Osteocyte (in vitro differentiated cells): Measurements from ENCODE around the gene RASAL2. TPM values are rescaled to one million over a fixed set of nuclear protein-coding genes. Genes with fewer than 3 reads are reported as not detected.
"Not testable (repeated sequence)": the region's sequence is repeated elsewhere in the genome, so short reads cannot be mapped to it uniquely, and the experiment has no call there.

Experiments used
- DNase-seq: peaks from one replicate; pipeline ENCODE4 v3.0.0; 2021; ENCODE audit warnings: mixed read lengths; ENCODE audit not compliant: unreplicated experiment; ENCODE audit errors: extremely low spot score
- H3K27ac Mint-ChIP-seq: one replicate; pipeline ENCODE4 v1.8.0; 2021; ENCODE audit warnings: mild to moderate bottlenecking, mixed read lengths; ENCODE audit not compliant: unreplicated experiment
- H3K27me3 Mint-ChIP-seq: one replicate; pipeline ENCODE4 v1.8.0; 2021; ENCODE audit warnings: mixed read lengths; ENCODE audit not compliant: unreplicated experiment
- H3K36me3 Mint-ChIP-seq: one replicate; pipeline ENCODE4 v1.8.0; 2021; ENCODE audit warnings: mixed read lengths; ENCODE audit not compliant: unreplicated experiment
- H3K4me1 Mint-ChIP-seq: one replicate; pipeline ENCODE4 v1.8.0; 2021; ENCODE audit warnings: mixed read lengths; ENCODE audit not compliant: unreplicated experiment
- H3K4me3 Mint-ChIP-seq: one replicate; pipeline ENCODE4 v1.8.0; 2021; ENCODE audit warnings: mild to moderate bottlenecking, moderate library complexity, mixed read lengths; ENCODE audit not compliant: unreplicated experiment
- H3K9me3 Mint-ChIP-seq: one replicate; pipeline ENCODE4 v1.8.0; 2021; ENCODE audit warnings: mixed read lengths; ENCODE audit not compliant: unreplicated experiment
- total RNA-seq: library from RNA; stranded (reverse); gene quantifications from 2 replicates; pipeline ENCODE4 v1.2.1, GENCODE V29; 2021
- TF ChIP-seq, protein P1 (sequence below): fragments of 200-600 bp; sonication (generic); IDR thresholded peaks from 2 replicates; pipeline ENCODE4 v1.5.0; 2021; ENCODE audit warnings: antibody characterized with exemption, mild to moderate bottlenecking, moderate library complexity

The RASAL2 gene
- total RNA-seq, 1 donor from 2014 or later = 34.2 TPM

GRCh38 chr1:178086294-178086693 lies 7.6 kb upstream of the RASAL2 start:
- Mint-ChIP-seq H3K9me3 (no peaks in the 10 kb centered on the region), H3K27ac (no peak overlapping the region), H3K27me3 (no peaks in the 10 kb centered on the region), H3K4me3 (no peak overlapping the region), H3K36me3 (no peaks in the 10 kb centered on the region), H3K4me1 (peaks cover 18% of the 10 kb centered on the region)
- no peak for DNase-seq
- TF ChIP-seq, protein P1, sequence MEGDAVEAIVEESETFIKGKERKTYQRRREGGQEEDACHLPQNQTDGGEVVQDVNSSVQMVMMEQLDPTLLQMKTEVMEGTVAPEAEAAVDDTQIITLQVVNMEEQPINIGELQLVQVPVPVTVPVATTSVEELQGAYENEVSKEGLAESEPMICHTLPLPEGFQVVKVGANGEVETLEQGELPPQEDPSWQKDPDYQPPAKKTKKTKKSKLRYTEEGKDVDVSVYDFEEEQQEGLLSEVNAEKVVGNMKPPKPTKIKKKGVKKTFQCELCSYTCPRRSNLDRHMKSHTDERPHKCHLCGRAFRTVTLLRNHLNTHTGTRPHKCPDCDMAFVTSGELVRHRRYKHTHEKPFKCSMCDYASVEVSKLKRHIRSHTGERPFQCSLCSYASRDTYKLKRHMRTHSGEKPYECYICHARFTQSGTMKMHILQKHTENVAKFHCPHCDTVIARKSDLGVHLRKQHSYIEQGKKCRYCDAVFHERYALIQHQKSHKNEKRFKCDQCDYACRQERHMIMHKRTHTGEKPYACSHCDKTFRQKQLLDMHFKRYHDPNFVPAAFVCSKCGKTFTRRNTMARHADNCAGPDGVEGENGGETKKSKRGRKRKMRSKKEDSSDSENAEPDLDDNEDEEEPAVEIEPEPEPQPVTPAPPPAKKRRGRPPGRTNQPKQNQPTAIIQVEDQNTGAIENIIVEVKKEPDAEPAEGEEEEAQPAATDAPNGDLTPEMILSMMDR = no peak

GRCh38 chr1:178086766-178087165 lies 7.1 kb upstream of the RASAL2 start:
- no peak for DNase-seq
- H3K4me1 Mint-ChIP-seq = peaks cover 22% of the 10 kb centered on the region
- H3K36me3 Mint-ChIP-seq = no peaks in the 10 kb centered on the region
- TF ChIP-seq, protein P1 = no peak
- H3K27me3 Mint-ChIP-seq = no peaks in the 10 kb centered on the region
- H3K9me3 Mint-ChIP-seq = no peaks in the 10 kb centered on the region
- H3K4me3 Mint-ChIP-seq = no peak overlapping the region
- H3K27ac Mint-ChIP-seq = no peak overlapping the region

DNA sequence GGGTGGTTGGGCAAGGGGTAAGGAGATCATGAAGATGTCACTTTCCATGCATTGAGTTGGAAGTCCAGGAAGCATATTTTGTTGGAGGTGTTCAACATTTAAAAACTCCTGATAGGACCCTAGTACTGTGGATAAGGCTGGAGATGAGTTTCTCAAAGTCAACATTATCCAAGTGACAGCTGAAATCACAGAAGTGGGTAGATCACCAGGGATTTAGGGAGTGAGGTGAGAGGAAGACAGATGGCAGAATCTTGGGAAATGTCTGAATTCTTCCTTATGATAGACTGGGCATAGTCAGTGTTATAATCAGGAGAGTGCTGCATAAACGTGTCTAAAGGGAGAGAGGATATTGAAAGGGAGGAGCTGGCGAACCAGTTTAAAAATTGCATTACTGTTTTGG lies 5.3 kb upstream of the RASAL2 start:
- no peak for DNase-seq
- Mint-ChIP-seq H3K4me3 (no peak overlapping the region), H3K27ac (no peak overlapping the region), H3K4me1 (peaks cover 38% of the 10 kb centered on the region), H3K36me3 (no peaks in the 10 kb centered on the region), H3K27me3 (no peaks in the 10 kb centered on the region), H3K9me3 (no peaks in the 10 kb centered on the region)
- TF ChIP-seq, protein P1 = no peak

GRCh38 chr1:178091454-178091853 lies 2.5 kb upstream of the RASAL2 start:
- H3K4me1 Mint-ChIP-seq = peaks cover 48% of the 10 kb centered on the region
- H3K9me3 Mint-ChIP-seq, H3K36me3 Mint-ChIP-seq, H3K4me3 Mint-ChIP-seq, H3K27me3 Mint-ChIP-seq, DNase-seq: not testable (repeated sequence)
- peak overlapping the region; percentile 93 for H3K27ac Mint-ChIP-seq

GRCh38 chr1:178091986-178092745 lies 1.7 kb upstream of the RASAL2 start:
- H3K4me3 Mint-ChIP-seq = peak overlapping the region; percentile 91
- H3K36me3 Mint-ChIP-seq = no peaks in the 10 kb centered on the region
- H3K4me1 Mint-ChIP-seq = peaks cover 49% of the 10 kb centered on the region
- H3K27ac Mint-ChIP-seq = peak overlapping the region; percentile 93
- TF ChIP-seq, protein P1 = no peak
- no peaks in the 10 kb centered on the region for H3K9me3 Mint-ChIP-seq
- DNase-seq = no peak
- H3K27me3 Mint-ChIP-seq = no peaks in the 10 kb centered on the region
